HCT116 (cell line): ENCODE measurements around the gene ATN1. TPM values are rescaled to one million over a fixed set of nuclear protein-coding genes. Genes with fewer than 3 reads are reported as not detected.

Source experiments
- ATAC-seq: fragments of 200-7000 bp; cut with Tn5 transposase; 2 replicates; pipeline ENCODE4 v1.9.1; 2020; ENCODE audit warnings: mild to moderate bottlenecking, moderate library complexity
- BruUV-seq: library from RNA; stranded (reverse); fragments of 400-500 nt; replicated peaks from 2 replicates; lab custom pipeline; 2021; lab: Mats Ljungman, UMichigan
- CTCF ChIA-PET: fragments of 300-600 bp; sonication (Branson Sonifier 250); formaldehyde crosslinking; loops from one replicate; lab custom pipeline; 2021; ENCODE audit warnings: antibody characterized with exemption; lab: Charles Lee
- POLR2A ChIA-PET: fragments of 300-600, 350-600 bp; sonication (Branson Sonifier 250); formaldehyde crosslinking; loops from one replicate; lab custom pipeline; 2021; ENCODE audit warnings: antibody characterized with exemption; lab: Charles Lee
- RAD21 ChIA-PET, 2 experiments: fragments of 300-600 bp; sonication (Branson Sonifier 250); formaldehyde crosslinking; loops; one replicate each; lab custom pipeline; 2023; ENCODE audit warnings: low total read pairs in 2 of 2; ENCODE audit not compliant: uncharacterized antibody in 2 of 2, unreplicated experiment in 2 of 2, low non-redundant PET in 1 of 2; lab: Charles Lee
- DNase-seq: peaks from one replicate; pipeline ENCODE4 v3.0.0-alpha.2; 2010; ENCODE audit warnings: low read depth, low spot score
- H2AFZ ChIP-seq: fragments of 200-600 bp; shearing (Covaris generic), sonication (generic); 2 replicates; pipeline ENCODE4 v1.6.1; 2017; ENCODE audit warnings: low read depth, mixed run types, mixed read lengths, antibody characterized with exemption, low read length; ENCODE audit not compliant: poor library complexity, severe bottlenecking
- H3K27ac ChIP-seq: 2 replicates; pipeline ENCODE4 v1.5.1; 2012; ENCODE audit warnings: low read depth, low read length
- H3K27me3 ChIP-seq: fragments of 200-600 bp; sonication (generic); 2 replicates; pipeline ENCODE4 v1.6.1; 2016; ENCODE audit warnings: mixed run types, low read length, mixed read lengths; ENCODE audit not compliant: insufficient read depth
- H3K36me3 ChIP-seq, 2 experiments: fragments of 200-500 bp in 1 of 2; fragments of 200-600 bp in 1 of 2; sonication (Bioruptor generic) in 1 of 2; sonication (generic) in 1 of 2; 2 replicates each; pipeline versions ENCODE4 v1.5.1 to v1.6.1; 2014 to 2016; ENCODE audit warnings: low read length in 2 of 2, inconsistent platforms in 1 of 2, mixed read lengths in 1 of 2, mixed run types in 1 of 2; ENCODE audit not compliant: insufficient read depth in 2 of 2, control insufficient read depth in 1 of 2
- H3K4me1 ChIP-seq, 2 experiments: fragments of 200-600 bp in 1 of 2; sonication (generic) in 1 of 2; 2 replicates each; pipeline versions ENCODE4 v1.5.1 to v1.6.1; 2012 to 2017; ENCODE audit warnings: low read length in 2 of 2, inconsistent platforms in 1 of 2, mild to moderate bottlenecking in 1 of 2, mixed read lengths in 1 of 2, mixed run types in 1 of 2, moderate library complexity in 1 of 2; ENCODE audit not compliant: insufficient read depth in 2 of 2, control insufficient read depth in 1 of 2
- H3K4me2 ChIP-seq: fragments of 200-600 bp; sonication (generic); 2 replicates; pipeline ENCODE4 v1.6.1; 2017; ENCODE audit warnings: mixed run types, low read length, mixed read lengths
- H3K4me3 ChIP-seq, 2 experiments: fragments of 200-600 bp in 1 of 2; sonication (generic) in 1 of 2; replicated peaks in 1 of 2; 2 replicates each; pipeline ENCODE4 v1.5.1; 2011 to 2016; ENCODE audit warnings: low read length in 2 of 2, control low read depth in 1 of 2, low read depth in 1 of 2, mild to moderate bottlenecking in 1 of 2, mixed read lengths in 1 of 2, mixed run types in 1 of 2
- H3K79me2 ChIP-seq: fragments of 200-600 bp; sonication (generic); 2 replicates; pipeline ENCODE4 v1.6.1; 2017; ENCODE audit warnings: mild to moderate bottlenecking, mixed run types, low read length, moderate library complexity, mixed read lengths; ENCODE audit not compliant: insufficient read depth
- H3K9ac ChIP-seq: fragments of 200-600 bp; sonication (generic); 2 replicates; pipeline ENCODE4 v1.6.1; 2016; ENCODE audit warnings: low read length, mixed read lengths
- H3K9me2 ChIP-seq: fragments of 200-600 bp; sonication (generic), shearing (Covaris generic); 2 replicates; pipeline ENCODE4 v1.6.1; 2017; ENCODE audit warnings: mixed run types, mild to moderate bottlenecking, moderate library complexity; ENCODE audit not compliant: insufficient read depth
- H3K9me3 ChIP-seq, 2 experiments: fragments of 200-500 bp in 1 of 2; fragments of 200-600 bp in 1 of 2; sonication (Bioruptor generic) in 1 of 2; sonication (generic) in 1 of 2; 2 replicates each; pipeline ENCODE4 v1.6.1; 2014 to 2017; ENCODE audit warnings: low read length in 2 of 2, mixed read lengths in 2 of 2, inconsistent platforms in 1 of 2, low read depth in 1 of 2, mild to moderate bottlenecking in 1 of 2, mixed run types in 1 of 2, moderate library complexity in 1 of 2; ENCODE audit not compliant: control insufficient read depth in 1 of 2, insufficient read depth in 1 of 2
- H4K20me1 ChIP-seq: fragments of 200-600 bp; sonication (generic), shearing (Covaris generic); 2 replicates; pipeline ENCODE4 v1.6.1; 2017; ENCODE audit warnings: mixed run types, mild to moderate bottlenecking, moderate library complexity; ENCODE audit not compliant: insufficient read depth
- CBX3 ChIP-seq: IDR thresholded peaks from 2 replicates; pipeline ENCODE4 v1.6.1; 2012; ENCODE audit warnings: low read depth
- ELF1 ChIP-seq: IDR thresholded peaks from 2 replicates; pipeline ENCODE4 v1.6.1; 2012; ENCODE audit warnings: low read depth, borderline replicate concordance
- EZH2 ChIP-seq: fragments of 200-600 bp; sonication (generic); IDR thresholded peaks from 2 replicates; pipeline ENCODE4 v1.6.1; 2017; ENCODE audit warnings: antibody characterized with exemption, mixed run types
- SRF ChIP-seq: IDR thresholded peaks from 2 replicates; pipeline ENCODE4 v1.6.1; 2012; ENCODE audit warnings: low read depth
- YY1 ChIP-seq: IDR thresholded peaks from 2 replicates; pipeline ENCODE4 v1.6.1; 2011; ENCODE audit warnings: low read length, low read depth, moderate library complexity, mild to moderate bottlenecking; ENCODE audit not compliant: insufficient replicate concordance; ENCODE audit errors: extremely low read depth
- ZNF274 ChIP-seq: fragments of 200-500 bp; sonication (Bioruptor generic); IDR thresholded peaks from 2 replicates; pipeline ENCODE4 v1.6.1; 2014; ENCODE audit warnings: mild to moderate bottlenecking, low read depth, low read length, inconsistent platforms
- intact Hi-C: fragments of 100-400 bp; cut with micrococcal nuclease; formaldehyde crosslinking; loops from 2 replicates; pipeline ENCODE4 v1.10.0; 2022
- total RNA-seq: library from RNA; stranded (reverse); gene quantifications from one replicate; pipeline ENCODE4 v1.2.1, GENCODE V29; 2021; ENCODE audit not compliant: unreplicated experiment
- TF ChIP-seq, protein P1 (sequence below): IDR thresholded peaks from 2 replicates; pipeline ENCODE4 v1.6.1; 2011; ENCODE audit warnings: mild to moderate bottlenecking, low read length, moderate library complexity; ENCODE audit not compliant: insufficient replicate concordance; ENCODE audit errors: extremely low read depth
- TF ChIP-seq, protein P2 (sequence below): IDR thresholded peaks from 2 replicates; pipeline ENCODE4 v1.6.1; 2012; ENCODE audit warnings: low read depth

The ATN1 gene
- total RNA-seq, 1 experiment from 2014 or later, result 104 TPM

DNA sequence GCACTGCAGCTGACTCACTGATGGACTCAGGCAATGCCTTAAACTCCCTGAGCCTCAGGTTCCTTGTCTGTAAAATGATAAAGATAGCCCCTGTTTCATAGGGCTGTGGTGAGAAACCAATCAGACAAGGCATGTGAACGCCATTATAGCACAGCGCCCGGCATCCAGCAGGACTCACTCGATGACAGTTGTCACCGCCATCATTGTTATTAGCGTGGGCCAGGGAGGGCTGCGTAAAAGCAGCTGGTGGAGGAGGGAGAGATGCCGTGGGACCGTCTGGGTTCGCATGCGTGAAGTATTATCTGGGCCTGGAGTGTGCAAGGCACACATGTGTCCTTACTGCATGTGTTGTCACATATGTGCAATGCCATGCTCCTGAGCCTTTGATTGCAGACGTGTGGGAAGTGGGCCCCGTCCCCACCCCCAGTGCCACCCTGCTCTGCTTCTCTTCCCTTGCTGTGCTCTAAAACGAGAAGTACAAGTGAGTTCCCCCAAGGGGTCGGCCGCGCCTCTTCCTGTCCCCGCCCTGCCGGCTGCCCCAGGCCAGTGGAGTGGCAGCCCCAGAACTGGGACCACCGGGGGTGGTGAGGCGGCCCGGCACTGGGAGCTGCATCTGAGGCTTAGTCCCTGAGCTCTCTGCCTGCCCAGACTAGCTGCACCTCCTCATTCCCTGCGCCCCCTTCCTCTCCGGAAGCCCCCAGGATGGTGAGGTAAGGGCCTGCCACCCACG lies 23.2 kb downstream of the ATN1 start, which contains the start of gene PTPN6:
Gene PTPN6, plus strand, starts transcription at position 546 of the 730 bp plus-strand sequence. Its CDS starts 157 bp downstream, at position 703.
- Histone ChIP-seq H3K4me2 (no peak within 1 kb of the TSS), H3K79me2 (peaks cover 6% of the 10 kb centered on the region; the same call in 1 of the 2 replicates), H3K27me3 (no peaks in the 10 kb centered on the region), H3K4me3 (no peak within 1 kb of the TSS), H3K9me2 (no peaks in the 10 kb centered on the region), H3K9me3 (no peaks in the 10 kb centered on the region), H3K4me1 (peaks cover 11 to 33% of the 10 kb centered on the region in 2 experiments), H3K36me3 (no peaks in the 10 kb centered on the region), H3K27ac (no peak within 1 kb of the TSS), H2AFZ (no peak within 1 kb of the TSS), H3K9ac (no peak within 1 kb of the TSS), H4K20me1 (no peaks in the 10 kb centered on the region)
- BruUV-seq, result no TSS peak
- ChIA-PET RAD21 (no interaction called here), POLR2A (interaction anchor here (7.7 kb wide), 1 partner anchor 11 kb away, joined by 269 read pairs; no protein-coding TSS in a partner anchor), CTCF (interaction anchor here (0.8 kb wide), 1 partner anchor 14 kb away, joined by 3 read pairs; no protein-coding TSS in a partner anchor)
- ATAC-seq (no peak), DNase-seq (no peak)
- no peak for TF ChIP-seq ELF1
- intact Hi-C loops, result no loop called here

GRCh38 chr12:6951551-6952120 lies 23.9 kb downstream of the ATN1 start:
- Histone ChIP-seq H3K4me2 (no peak overlapping the region), H3K9me2 (no peaks in the 10 kb centered on the region), H2AFZ (no peak overlapping the region), H3K4me3 (no peak overlapping the region), H3K4me1 (peaks cover 11 to 29% of the 10 kb centered on the region in 2 experiments), H3K36me3 (no peaks in the 10 kb centered on the region), H3K9me3 (no peaks in the 10 kb centered on the region), H3K27me3 (no peaks in the 10 kb centered on the region), H3K27ac (no peak overlapping the region), H3K9ac (no peak overlapping the region), H4K20me1 (no peaks in the 10 kb centered on the region), H3K79me2 (peaks cover 6% of the 10 kb centered on the region; the same call in 1 of the 2 replicates)
- CTCF ChIA-PET, result interaction anchor here (0.8 kb wide), 1 partner anchor 13 kb away, joined by 3 read pairs; no protein-coding TSS in a partner anchor
- RAD21 ChIA-PET, result no interaction called here
- no peak for ATAC-seq
- BruUV-seq, result no TSS peak
- no peak for DNase-seq
- TF ChIP-seq, protein P1, sequence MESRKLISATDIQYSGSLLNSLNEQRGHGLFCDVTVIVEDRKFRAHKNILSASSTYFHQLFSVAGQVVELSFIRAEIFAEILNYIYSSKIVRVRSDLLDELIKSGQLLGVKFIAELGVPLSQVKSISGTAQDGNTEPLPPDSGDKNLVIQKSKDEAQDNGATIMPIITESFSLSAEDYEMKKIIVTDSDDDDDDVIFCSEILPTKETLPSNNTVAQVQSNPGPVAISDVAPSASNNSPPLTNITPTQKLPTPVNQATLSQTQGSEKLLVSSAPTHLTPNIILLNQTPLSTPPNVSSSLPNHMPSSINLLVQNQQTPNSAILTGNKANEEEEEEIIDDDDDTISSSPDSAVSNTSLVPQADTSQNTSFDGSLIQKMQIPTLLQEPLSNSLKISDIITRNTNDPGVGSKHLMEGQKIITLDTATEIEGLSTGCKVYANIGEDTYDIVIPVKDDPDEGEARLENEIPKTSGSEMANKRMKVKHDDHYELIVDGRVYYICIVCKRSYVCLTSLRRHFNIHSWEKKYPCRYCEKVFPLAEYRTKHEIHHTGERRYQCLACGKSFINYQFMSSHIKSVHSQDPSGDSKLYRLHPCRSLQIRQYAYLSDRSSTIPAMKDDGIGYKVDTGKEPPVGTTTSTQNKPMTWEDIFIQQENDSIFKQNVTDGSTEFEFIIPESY, result no peak
- TF ChIP-seq SRF (no peak), ZNF274 (no peak), CBX3 (no peak), EZH2 (no peak), YY1 (no peak)
- TF ChIP-seq, protein P2, sequence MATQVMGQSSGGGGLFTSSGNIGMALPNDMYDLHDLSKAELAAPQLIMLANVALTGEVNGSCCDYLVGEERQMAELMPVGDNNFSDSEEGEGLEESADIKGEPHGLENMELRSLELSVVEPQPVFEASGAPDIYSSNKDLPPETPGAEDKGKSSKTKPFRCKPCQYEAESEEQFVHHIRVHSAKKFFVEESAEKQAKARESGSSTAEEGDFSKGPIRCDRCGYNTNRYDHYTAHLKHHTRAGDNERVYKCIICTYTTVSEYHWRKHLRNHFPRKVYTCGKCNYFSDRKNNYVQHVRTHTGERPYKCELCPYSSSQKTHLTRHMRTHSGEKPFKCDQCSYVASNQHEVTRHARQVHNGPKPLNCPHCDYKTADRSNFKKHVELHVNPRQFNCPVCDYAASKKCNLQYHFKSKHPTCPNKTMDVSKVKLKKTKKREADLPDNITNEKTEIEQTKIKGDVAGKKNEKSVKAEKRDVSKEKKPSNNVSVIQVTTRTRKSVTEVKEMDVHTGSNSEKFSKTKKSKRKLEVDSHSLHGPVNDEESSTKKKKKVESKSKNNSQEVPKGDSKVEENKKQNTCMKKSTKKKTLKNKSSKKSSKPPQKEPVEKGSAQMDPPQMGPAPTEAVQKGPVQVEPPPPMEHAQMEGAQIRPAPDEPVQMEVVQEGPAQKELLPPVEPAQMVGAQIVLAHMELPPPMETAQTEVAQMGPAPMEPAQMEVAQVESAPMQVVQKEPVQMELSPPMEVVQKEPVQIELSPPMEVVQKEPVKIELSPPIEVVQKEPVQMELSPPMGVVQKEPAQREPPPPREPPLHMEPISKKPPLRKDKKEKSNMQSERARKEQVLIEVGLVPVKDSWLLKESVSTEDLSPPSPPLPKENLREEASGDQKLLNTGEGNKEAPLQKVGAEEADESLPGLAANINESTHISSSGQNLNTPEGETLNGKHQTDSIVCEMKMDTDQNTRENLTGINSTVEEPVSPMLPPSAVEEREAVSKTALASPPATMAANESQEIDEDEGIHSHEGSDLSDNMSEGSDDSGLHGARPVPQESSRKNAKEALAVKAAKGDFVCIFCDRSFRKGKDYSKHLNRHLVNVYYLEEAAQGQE, result no peak
- POLR2A ChIA-PET, result no interaction called here
- intact Hi-C loops, result no loop called here
